ENCODE results near the gene DSCAM.
"Not testable (repeated sequence)": the region's sequence is repeated elsewhere in the genome, so short reads cannot be mapped to it uniquely, and the experiment has no call there.

DSCAM gene

GRCh38 chr21:40381111-40381510, 465.8 kb downstream of the DSCAM start:
- DNase-seq (ENCODE audit: low read depth): no peak

DNA sequence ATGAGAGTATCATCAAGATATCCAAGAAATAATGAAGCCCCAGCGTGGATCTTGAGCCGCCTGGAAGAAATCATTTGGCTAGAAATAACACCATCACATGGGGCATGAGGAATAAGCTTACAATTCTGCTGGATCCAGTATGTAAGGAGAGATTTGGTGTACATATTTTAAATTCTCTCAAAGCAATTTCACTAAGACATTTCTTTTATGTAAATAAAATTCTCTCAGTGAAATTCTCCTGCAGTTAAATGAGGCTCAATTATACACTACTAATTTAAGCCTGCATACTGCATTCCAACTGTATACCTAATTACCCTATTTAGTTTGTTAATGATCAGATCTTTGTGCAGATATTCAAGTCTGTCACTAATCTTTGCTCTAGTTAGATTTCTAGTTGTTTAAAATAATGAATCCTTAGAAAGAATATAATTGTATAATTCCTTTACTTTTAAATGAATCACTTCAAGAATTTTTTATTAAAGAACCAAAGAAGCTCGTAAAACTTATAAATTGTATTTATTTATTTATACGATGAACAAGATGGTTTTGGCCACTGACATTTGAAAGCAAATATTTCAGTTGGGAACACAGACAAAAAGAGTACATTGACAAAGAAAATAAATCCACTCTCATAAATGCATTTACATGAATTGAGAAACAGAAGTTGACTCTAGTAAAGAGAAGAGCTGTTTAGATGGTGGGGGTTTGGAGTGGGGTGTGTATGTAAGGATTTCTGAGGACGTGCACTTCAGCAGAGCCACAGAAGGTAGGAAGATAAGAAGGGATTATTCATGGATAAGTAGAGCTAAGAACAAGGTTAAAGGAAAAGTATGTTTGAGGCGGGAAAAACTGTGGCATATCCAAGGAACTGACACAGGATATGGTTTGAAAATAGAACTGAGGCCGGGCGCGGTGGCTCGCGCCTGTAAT, 466.8 kb downstream of the DSCAM start:
- DNase-seq (ENCODE audit: low read depth): no peak

DNA sequence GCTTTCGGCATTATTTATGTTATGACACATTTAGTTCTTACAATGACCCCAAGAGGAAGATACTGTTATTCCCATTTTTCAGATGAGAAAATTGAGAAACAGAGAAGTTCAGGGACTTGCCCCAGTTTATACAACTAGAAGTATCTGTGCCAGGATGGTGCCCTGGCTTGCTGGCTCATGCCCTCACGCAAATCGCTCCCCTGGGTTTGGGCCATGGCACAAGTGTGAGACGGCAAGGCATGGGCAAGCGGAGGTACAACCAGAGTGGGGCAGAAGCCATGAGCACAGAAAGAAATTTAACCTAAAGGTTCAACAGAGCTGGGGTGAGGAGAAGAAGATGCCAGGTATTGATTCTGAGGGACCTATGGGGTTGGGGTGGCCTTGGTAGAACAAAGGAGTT, 469.8 kb downstream of the DSCAM start:
- DNase-seq (ENCODE audit: low read depth): no peak

DNA sequence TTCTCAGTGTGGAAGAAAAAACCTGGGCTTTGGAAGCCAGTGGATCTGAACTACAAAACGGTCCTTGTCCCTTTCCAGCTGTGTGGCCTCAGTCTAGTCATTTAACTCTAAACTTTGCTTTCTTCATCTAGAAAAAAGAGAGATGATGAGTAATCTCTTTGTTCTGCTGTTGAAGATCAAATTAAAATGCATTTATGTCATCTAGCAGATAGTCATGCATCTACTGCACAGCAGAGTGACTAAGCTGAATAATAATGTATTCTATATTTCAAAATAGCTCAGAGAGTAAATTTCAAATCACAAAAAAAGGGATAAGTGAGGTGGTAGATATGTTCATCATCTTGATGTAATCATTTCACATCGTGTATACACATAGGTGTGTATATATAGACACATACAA, 473.2 kb downstream of the DSCAM start:
- no peak for DNase-seq (ENCODE audit: low read depth)

DNA sequence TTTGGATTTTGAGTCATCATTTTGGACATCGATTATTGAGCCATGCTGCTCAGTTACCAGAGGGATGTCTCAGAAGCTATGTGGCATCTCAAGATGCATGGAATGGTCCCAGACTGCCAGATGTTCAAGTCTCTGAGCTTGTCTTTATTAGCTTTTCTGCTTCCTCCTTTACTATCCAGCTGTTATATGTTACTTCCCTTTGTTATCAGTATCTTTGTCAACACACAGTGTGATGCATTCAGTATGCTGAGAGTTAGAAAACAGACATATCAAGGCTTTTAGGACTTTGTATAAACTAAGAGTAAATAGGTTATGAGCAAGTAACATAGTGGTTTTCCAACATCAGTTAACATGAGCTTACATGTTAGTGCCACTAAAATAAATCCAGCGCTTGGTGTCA, 474.5 kb downstream of the DSCAM start:
- DNase-seq (ENCODE audit: low read depth): no peak

DNA sequence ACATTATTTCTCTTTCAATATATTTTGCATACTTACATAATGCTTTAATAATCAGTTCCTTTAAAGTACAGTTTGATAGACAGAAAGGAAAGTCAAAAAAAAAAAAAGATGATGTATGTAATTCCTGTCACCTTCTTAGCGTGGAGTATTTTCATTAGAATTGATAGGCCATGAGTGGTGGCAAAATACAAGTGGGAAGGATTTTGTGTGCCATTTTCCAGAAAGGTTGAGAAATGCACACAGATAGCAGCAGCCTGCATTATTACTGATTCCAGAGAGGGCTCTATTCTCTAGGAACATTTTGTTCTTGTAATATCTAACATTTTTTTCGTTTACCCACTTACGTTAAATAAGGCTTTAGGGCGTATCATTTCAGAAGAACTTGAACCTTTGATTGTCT, 475.6 kb downstream of the DSCAM start:
- DNase-seq (ENCODE audit: low read depth): no peak

- DNase-seq (ENCODE audit: low read depth): no peak
Observed at GRCh38 chr21:40356644-40357043, 490.3 kb downstream of the DSCAM start.

DNA sequence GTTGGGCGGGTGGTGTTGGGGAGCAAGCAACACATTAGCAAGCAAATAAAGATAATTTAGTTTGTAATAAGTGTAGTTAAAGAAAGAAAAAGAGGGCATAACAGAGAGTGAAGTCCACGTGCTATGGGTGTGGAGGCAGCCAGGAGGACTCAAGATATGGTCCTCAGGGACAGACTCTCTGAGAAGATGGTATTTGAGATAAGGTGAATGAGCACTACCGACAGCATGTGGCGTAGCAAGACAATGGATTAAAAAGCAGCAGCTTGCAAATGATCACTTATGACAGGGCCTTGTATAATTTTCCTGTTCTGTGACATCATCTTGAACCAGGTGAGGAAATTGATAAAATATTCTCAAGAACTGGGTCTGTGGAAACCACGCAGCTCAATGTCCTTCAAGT, 491.9 kb downstream of the DSCAM start:
- DNase-seq (ENCODE audit: low read depth): no peak

DNA sequence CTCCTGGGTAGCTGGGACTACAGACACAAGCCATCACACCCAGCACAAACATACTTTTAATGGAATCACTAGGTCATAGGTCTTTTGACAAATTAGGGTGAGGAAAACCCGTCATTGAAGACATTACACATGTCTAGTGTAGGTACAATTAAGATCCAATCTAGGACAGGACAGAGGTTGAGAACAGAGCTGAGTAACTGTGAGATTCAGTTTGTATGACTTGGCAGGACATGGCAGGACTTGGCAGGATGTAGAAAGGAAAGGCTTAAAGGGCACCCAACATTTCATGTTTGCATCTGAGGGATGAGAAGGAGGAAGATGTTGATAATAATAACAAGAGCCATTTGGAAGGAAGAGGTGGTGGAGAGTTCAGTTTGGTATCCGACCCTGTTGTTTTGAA, 496.0 kb downstream of the DSCAM start:
- no peak for DNase-seq (ENCODE audit: low read depth)

- DNase-seq (ENCODE audit: low read depth): no peak
Observed at GRCh38 chr21:40349591-40349990, 497.4 kb downstream of the DSCAM start.

DNA sequence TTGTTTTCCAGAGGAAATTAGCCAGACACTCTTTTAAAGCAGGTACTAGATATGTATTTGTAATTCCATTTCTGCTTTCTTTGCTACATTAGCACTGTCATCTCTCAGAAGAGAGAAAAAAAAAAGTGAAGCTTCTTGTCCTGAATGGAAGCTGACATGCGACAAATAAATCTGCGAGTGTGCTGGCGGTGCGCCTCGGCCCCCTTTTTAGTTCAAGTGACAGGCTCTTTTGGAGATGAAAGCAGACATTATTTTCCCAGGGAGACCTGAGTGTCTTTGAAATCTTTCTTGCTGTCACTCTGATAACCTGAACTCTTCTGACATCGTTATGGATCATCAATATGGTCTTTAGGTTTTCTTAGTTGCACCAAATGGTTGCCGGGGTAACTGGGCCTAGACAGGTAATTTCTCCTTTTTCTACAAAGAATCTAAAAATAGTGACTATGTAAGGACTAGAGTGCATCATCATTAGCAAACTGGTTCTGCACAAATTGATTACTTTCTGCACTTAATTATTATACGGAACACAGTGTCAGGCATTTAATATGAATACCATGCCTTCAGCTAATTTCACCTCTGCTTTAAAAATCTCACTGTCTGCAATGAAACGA, 501.1 kb downstream of the DSCAM start:
- DNase-seq (ENCODE audit: low read depth): no peak

DNA sequence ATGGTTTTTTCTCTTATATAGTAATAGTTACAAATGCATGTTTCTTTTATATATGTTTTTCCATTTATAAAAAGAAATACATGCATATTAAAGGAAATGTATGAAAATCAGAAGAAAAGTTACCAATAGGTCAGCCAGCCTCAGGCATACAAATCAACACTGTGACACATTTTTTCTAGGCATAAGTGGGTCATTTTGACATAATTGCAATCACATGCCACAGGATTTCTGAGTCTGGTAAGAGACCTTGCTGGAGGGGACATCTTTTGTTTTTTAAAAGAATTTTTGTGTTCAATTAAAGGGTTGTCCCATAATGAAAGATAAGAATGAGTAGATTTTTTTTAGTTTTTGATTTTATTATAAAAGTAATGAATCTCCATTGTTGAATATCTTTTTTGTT, 506.6 kb downstream of the DSCAM start:
- no peak for DNase-seq (ENCODE audit: low read depth)

GRCh38 chr21:40339050-40339449, 507.9 kb downstream of the DSCAM start:
- no peak for DNase-seq (ENCODE audit: low read depth)

- DNase-seq (ENCODE audit: low read depth): no peak
Observed at GRCh38 chr21:40337981-40338380, 509.0 kb downstream of the DSCAM start.

DNA sequence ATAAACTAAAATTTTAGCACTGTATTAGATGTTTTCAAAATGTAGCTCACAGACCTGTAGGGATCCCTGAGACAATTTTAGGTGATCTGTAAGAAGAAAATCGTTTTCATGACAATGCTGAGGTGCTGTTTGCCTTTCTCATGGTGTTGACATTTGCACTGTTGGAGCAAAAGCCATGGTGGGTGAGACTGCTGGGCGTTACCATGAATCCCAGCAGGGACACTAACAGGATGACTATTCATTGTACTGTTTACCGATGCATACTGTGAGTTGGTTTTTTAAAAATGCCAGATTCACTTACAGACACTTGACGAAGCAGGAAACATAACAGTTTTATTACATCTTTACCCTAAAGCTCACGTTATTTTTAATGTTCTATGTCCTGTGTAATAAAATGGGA, 511.3 kb downstream of the DSCAM start:
- no peak for DNase-seq (ENCODE audit: low read depth)

DNA sequence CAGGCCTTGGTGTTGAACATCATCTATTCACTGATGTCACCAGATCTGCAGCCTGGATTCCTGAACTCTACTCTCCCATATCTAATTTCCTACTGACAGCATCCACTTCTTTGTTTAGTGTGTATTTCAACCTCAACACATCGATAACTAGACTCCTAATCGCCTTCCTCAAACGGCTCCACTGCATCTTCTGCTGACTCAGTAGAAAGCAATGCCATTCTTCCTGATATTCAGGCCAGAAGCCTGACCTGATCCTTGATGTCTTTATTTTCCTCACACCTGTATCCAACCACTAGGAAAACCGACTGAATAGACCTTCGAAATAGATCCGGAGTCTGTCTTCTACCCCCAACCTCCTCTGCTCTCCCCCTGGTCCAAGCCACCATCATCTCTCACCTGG, 512.8 kb downstream of the DSCAM start:
- DNase-seq (ENCODE audit: low read depth): no peak

DNA sequence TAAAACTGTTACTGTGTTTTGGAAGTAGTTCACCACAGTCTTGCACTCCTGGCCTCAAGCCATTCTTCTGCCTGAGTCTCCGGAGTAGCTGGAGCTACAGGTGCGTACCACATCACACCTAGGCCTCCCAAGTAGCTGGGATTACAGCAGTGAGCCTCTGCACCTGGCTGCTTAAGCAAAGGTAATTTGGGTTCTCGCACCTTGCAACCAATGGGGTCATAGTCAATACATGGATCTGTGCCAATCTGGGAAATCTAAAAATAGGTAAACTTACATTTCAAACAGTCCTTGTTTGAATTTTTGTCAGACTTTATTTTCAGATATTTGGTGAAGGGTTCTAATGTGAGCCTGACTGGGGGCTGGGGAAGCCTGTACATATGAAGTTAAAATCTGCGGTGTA, 513.2 kb downstream of the DSCAM start:
- no peak for DNase-seq (ENCODE audit: low read depth)

DNA sequence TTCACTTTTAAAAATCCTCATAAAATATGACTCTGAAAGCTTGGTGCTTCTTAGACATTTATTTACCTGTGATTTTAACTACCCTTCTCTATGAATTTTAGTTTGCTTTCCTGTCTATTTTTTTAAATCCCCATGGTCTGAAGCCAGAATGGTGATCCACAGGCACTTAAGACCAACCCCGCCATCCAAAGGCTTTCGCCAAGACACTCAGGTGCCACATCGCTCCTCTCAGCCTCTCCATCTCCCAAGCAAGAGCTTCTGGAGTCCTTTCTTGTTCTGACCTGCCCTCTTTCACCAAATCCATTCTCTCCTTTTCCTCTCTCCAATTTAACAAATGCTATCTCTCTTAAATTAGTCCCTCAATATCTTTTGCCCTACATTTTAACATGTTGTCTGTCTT, 515.2 kb downstream of the DSCAM start:
- no peak for DNase-seq (ENCODE audit: low read depth)

- no peak for DNase-seq (ENCODE audit: low read depth)
Observed at GRCh38 chr21:40331172-40331571, 515.8 kb downstream of the DSCAM start.

DNA sequence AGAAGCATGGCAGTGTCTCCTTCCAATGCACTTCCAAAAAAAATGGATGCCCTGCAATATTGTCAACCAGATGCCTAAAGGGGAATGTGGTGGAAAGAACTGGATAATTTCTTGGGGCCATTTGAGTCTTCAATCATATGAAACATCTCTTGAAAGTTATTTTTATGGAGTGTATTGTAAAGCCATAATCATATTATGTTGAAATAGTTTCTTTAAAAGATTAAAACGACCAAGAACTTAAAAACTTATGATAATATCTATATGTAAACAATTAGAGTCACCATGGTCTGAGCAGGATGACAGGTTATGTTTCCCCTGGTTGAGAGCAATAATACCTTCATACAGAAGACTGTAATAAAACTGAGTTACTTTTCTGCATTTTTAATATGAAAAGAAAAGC, 522.6 kb downstream of the DSCAM start:
- no peak for DNase-seq (ENCODE audit: low read depth)

DNA sequence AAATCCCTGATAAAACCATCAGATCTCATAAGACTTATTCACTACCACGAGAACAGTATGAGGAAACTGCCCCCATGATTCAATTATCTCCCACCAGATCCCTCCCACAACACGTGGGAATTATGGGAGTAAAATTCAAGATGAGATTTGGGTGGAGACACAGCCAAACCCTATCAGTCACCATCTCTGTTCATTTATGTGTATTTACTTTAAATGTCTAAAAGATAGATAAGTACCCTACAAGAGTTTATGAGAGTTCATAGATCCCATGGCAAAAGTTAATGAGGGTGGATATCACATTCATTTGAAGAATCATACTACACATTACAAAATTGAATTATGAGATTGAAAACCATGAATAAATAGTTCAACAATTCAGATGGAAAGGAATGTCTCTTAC, 526.2 kb downstream of the DSCAM start:
- not testable (repeated sequence) for DNase-seq (ENCODE audit: low read depth)

- no peak for DNase-seq (ENCODE audit: low read depth)
Observed at GRCh38 chr21:40318371-40318770, 528.6 kb downstream of the DSCAM start.

DNA sequence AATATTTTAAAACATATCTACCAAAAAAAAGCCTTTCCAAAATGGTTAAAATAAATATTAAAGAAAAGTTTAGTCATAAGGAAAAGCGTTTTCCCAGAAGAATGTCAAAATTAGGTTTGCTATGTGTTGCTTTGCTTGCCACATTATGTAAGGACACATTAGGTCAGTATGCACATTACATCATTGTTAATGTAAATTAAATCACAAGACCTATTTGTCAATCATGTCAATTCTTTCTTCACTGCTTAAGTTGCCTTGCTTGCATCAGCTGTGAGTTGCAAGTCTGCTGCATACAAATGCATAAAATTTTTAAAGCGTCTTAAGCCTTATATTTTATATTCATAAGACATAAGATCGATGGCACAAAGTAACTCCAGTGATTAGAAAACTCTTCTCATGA, 530.9 kb downstream of the DSCAM start:
- DNase-seq (ENCODE audit: low read depth): no peak

- no peak for DNase-seq (ENCODE audit: low read depth)
Observed at GRCh38 chr21:40315626-40316025, 531.3 kb downstream of the DSCAM start.

Measured in stimulated activated CD8-positive, alpha-beta memory T cell treated with anti-CD3 and anti-CD28 coated beads, Interleukin-7, amount 100 ng/mL, for 24 hours (primary cell).